GM12875 (cell line): Measurements from ENCODE around the gene JAG1.
"Not testable (repeated sequence)": the region's sequence is repeated elsewhere in the genome, so short reads cannot be mapped to it uniquely, and the experiment has no call there.

Experiments
- H3K4me3 ChIP-seq: one replicate; pipeline ENCODE4 v1.5.1; 2011; ENCODE audit warnings: low read depth, low read length, control low read depth
- CTCF ChIP-seq: IDR thresholded peaks from 2 replicates; pipeline ENCODE4 v1.5.1; 2011; ENCODE audit warnings: low read depth, mild to moderate bottlenecking, control low read depth, inconsistent platforms, low read length, moderate library complexity, borderline replicate concordance; ENCODE audit not compliant: insufficient read depth

JAG1 gene

GRCh38 chr20:10597637-10598036 is 76.2 kb downstream of the JAG1 start:
- no peak overlapping the region for H3K4me3 ChIP-seq
- no peak for TF ChIP-seq CTCF

- no peak overlapping the region for H3K4me3 ChIP-seq
Observed at GRCh38 chr20:10596710-10597121, 77.1 kb downstream of the JAG1 start.

DNA sequence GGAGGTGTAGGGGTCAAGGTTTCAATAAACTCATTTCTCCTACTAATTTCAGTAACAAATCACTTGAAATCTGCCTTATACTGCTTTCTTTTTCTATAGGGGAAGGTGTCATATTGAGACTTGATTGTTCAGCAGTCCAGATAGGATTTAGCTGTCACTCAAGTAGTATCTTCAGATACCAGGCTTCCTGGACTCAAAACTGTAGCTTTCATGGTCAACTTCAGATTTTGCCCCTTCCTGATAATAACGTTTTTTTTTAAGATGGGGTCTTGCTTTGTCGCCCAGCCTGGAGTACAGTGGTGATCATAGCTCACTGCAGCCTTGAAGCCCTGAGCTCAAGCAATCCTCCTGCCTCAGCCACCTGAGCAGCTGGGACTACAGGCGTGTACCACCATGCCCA is 77.8 kb downstream of the JAG1 start:
- H3K4me3 ChIP-seq = no peak overlapping the region
- no peak for TF ChIP-seq CTCF

More at GRCh38 chr20:10596710-10597121, 77.1 kb downstream of the JAG1 start:
- TF ChIP-seq CTCF = no peak

DNA sequence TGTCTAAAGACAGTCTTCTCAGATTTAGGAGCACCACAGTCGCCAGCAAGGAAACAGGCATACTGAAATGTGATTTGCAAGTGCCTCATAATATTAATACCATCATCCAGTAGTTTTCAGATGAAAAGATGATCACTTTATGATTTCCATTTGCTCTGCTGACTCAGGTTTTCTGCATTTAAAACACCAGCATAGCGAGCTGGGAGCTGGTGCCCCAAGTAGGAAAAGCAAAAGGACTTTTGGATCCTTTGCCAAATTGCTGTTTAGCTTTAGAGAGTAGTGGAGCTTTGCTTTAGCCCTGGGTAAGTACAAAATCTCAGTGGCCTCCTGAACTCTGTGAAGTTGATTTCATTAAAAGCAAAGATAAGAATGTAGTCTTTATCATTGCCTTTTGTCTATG is 78.5 kb downstream of the JAG1 start:
- H3K4me3 ChIP-seq = no peak overlapping the region
- no peak for TF ChIP-seq CTCF

DNA sequence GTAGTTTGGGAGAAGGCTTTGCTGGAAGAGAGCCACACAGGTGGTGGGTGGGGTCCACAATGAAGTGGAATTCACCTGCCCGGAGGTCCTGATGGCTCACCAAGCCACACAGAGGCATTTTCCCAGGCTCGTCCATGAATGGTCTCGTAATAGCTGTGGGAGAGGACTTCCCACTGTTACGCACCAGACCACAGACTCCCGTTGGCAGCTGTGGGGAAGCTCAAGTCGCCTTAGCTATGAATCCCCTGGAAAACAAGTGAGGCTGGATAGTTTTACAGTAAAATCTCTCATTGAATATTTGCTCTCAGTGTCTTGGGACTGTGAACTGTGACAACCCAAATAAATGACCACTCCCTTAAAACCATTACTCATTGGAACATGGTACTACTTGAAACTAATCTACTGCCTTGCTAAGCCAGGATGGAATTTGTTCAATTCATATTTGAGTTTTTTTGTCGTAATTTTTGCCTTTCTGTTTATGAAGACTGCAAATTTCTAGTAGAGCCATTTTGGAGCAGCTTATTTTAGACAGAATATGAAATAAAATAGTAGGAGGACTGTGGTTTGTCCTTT is 79.4 kb downstream of the JAG1 start:
- no peak for TF ChIP-seq CTCF
- no peak overlapping the region for H3K4me3 ChIP-seq

DNA sequence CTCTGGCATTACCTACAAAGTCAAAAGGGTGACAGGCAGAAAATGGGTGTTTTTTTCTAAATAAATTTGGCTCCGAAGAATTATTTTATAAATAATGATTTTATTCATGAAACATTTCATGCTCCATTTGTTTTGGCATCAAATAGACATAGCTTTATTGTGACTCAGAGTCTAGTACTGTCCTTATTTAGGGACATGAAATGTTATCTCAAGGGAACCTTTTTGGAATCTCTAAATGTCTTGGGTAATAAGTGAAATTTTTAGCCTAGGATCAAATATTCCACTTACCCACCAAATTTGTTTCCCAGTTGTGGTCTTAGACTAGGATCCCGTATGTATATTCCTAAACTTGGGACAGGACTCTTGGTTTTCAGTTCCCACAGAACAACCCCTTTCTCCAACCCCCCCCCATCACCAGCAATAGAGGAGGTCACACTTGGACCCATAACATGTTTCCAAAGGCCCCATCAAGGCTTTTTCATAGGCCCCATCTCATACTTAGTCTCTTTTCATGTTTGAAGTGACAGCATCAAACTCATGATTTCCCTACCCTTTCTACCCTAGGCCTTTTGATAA is 81.8 kb downstream of the JAG1 start:
- no peak overlapping the region for H3K4me3 ChIP-seq
- no peak for TF ChIP-seq CTCF

DNA sequence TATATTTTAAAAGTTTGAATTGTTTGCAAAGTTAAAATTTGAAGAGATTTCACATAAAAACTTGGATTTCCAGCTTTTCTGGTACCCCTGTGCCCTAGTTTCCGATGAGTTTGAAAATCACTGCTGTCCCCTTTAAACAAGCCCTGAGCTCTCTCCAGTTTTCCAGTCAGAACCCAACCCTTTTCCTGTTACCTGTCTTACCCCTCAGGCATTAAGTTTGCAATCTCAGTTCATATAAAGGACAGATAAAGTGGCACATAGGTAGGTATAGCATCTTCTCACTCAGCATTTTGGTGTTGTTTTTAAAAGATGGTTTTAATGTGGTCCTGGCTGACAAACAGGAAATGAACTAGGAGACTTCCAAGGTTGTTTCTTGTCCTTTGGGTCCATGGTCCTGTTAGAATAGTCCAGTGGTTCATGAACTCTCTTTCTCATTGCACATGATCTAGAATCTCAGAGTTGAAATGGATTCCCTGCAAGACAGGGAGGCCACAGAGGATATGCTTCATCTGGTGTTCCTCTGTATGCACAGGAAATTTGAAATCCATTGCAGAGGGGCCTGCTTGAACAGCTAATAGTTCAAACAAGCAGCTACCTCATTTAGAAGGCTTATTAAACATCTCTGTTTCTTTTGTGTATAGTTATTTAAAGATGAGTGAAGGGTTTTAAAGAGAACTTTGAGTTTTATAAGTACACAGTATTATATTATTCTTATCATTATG is 82.7 kb downstream of the JAG1 start:
- no peak for TF ChIP-seq CTCF
- H3K4me3 ChIP-seq = no peak overlapping the region

GRCh38 chr20:10590446-10590845 is 83.4 kb downstream of the JAG1 start:
- H3K4me3 ChIP-seq = not testable (repeated sequence)
